ENCODE measurements around the gene DOK6. TPM values are rescaled to one million over a fixed set of nuclear protein-coding genes. Genes with fewer than 3 reads are reported as not detected.
"Not testable (repeated sequence)": the region's sequence is repeated elsewhere in the genome, so short reads cannot be mapped to it uniquely, and the experiment has no call there.

The DOK6 gene
- total RNA-seq, 1 experiment from 2014 or later, result 0.45 TPM

DNA sequence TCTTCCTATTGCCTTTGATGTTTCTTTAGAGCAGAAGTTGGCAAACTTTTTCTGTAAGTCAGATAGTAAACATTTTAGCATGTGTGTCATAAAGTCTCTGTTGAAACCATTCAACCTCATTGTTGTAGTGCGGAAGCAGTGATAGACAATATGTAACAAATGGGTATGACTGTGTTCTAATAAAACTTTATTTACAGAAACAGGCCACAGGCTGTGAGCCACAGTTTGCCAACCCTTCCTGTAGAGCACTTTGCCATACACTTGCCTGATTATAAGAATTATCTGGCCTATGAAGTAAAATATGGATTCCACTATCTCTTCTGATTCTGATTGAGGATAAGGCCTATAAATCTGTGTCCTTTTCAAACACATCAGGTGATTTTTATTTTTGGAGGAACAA, 237.4 kb downstream of the DOK6 start:
- Histone ChIP-seq H3K36me3 (replicated peaks; ENCODE audit: control insufficient read depth, insufficient read depth, low read length) (no peaks in the 10 kb centered on the region), H3K4me3 (ENCODE audit: insufficient read depth, low read depth, low read length) (no peak overlapping the region), H3K27me3 (ENCODE audit: control insufficient read depth, insufficient read depth, low read length) (no peaks in the 10 kb centered on the region)
- DNase-seq, result no peak

GRCh38 chr18:69647702-69648101, 247.0 kb downstream of the DOK6 start:
- Histone ChIP-seq H3K27me3 (ENCODE audit: control insufficient read depth, insufficient read depth, low read length) (no peaks in the 10 kb centered on the region), H3K4me3 (ENCODE audit: insufficient read depth, low read depth, low read length) (no peak overlapping the region), H3K36me3 (replicated peaks; ENCODE audit: control insufficient read depth, insufficient read depth, low read length) (no peaks in the 10 kb centered on the region)
- no peak for DNase-seq

DNA sequence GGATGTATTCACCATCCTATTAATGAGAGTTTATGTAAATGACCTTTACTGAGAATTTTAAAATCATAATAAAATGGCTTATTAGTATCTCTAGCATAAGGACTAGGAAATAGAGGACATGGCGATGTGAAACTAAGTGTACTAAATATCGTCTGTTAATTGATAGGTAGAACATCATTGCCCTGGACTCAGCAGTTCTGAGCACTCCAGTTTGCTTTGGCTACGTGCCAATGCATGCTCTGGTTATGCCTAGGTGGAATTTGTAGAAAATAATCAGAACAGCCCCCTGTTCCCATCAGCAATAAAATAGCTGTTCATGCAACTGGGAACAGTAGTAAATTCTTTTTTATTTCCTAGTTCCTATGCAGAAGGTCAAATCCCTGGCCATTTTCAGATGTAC, 247.8 kb downstream of the DOK6 start:
- Histone ChIP-seq H3K36me3 (replicated peaks; ENCODE audit: control insufficient read depth, insufficient read depth, low read length) (no peaks in the 10 kb centered on the region), H3K27me3 (ENCODE audit: control insufficient read depth, insufficient read depth, low read length) (no peaks in the 10 kb centered on the region), H3K4me3 (ENCODE audit: insufficient read depth, low read depth, low read length) (no peak overlapping the region)
- no peak for DNase-seq

GRCh38 chr18:69649684-69650083, 249.0 kb downstream of the DOK6 start:
- Histone ChIP-seq H3K27me3 (ENCODE audit: control insufficient read depth, insufficient read depth, low read length) (no peaks in the 10 kb centered on the region), H3K36me3 (replicated peaks; ENCODE audit: control insufficient read depth, insufficient read depth, low read length) (no peaks in the 10 kb centered on the region), H3K4me3 (ENCODE audit: insufficient read depth, low read depth, low read length) (no peak overlapping the region)
- no peak for DNase-seq

DNA sequence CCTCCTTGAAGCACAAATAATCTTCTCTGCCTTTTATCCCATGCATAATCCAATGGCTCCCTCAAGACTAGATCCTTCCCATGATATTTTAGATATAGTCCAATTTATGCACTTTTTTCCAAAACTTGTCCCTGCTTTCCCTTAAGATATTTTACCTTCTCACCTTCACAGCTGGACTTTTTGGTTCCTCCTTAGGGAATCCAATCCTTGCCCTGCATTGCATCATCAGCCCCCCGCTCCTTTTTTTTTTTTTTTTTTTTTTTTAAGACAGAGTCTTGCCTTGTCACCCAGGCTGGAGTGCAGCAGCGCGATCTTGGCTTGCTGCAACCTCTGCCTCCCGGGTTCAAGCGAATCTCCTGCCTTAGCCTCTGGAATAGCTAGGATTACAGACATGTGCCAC, 250.6 kb downstream of the DOK6 start:
- H3K36me3 ChIP-seq (replicated peaks; ENCODE audit: control insufficient read depth, insufficient read depth, low read length), result no peaks in the 10 kb centered on the region
- no peaks in the 10 kb centered on the region for H3K27me3 ChIP-seq (ENCODE audit: control insufficient read depth, insufficient read depth, low read length)
- no peak overlapping the region for H3K4me3 ChIP-seq (ENCODE audit: insufficient read depth, low read depth, low read length)
- no peak for DNase-seq

DNA sequence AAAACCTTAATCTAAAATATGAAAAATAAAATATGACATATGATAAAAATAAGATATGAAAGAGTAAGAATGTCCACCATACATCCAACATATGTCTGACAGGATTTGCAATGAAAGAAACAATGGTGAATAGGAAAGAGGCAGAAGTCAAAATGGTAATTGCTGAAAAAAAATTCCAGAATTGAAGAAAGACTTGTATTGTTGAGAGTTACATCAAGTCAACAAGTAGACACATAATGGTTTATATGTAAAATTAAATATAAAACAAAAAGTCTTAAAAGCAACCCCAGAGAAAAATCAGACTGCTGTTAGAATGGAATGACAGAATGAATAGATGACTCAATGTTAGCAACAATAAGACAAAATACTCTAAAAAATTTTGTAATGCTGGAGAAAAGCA, 255.1 kb downstream of the DOK6 start:
- Histone ChIP-seq H3K27me3 (ENCODE audit: control insufficient read depth, insufficient read depth, low read length) (no peaks in the 10 kb centered on the region), H3K4me3 (ENCODE audit: insufficient read depth, low read depth, low read length) (no peak overlapping the region), H3K36me3 (replicated peaks; ENCODE audit: control insufficient read depth, insufficient read depth, low read length) (no peaks in the 10 kb centered on the region)
- DNase-seq, result no peak

GRCh38 chr18:69658103-69658502, 257.4 kb downstream of the DOK6 start:
- no peak overlapping the region for H3K4me3 ChIP-seq (ENCODE audit: insufficient read depth, low read depth, low read length)
- no peaks in the 10 kb centered on the region for H3K36me3 ChIP-seq (replicated peaks; ENCODE audit: control insufficient read depth, insufficient read depth, low read length)
- H3K27me3 ChIP-seq (ENCODE audit: control insufficient read depth, insufficient read depth, low read length), result no peaks in the 10 kb centered on the region
- no peak for DNase-seq

DNA sequence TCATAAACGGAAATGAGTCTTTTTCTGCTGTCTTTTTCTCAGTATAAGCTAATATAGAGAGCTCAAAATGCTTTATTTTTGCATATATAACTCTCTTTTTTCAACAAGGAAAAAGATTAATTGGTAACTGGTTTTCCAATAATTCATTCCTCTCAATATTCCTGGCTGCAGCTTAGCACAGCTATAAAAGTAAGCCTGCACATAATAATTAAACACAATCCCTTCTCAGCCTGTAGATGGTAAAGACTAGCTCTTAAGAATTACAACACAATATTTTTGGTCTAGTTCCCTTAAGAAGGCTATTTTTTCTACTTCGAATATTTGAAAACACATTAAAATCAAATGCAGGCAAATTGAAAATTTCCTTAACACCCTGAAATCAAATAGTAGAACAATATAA, 258.0 kb downstream of the DOK6 start:
- no peak for DNase-seq
- no peaks in the 10 kb centered on the region for H3K27me3 ChIP-seq (ENCODE audit: control insufficient read depth, insufficient read depth, low read length)
- H3K4me3 ChIP-seq (ENCODE audit: insufficient read depth, low read depth, low read length), result no peak overlapping the region
- no peaks in the 10 kb centered on the region for H3K36me3 ChIP-seq (replicated peaks; ENCODE audit: control insufficient read depth, insufficient read depth, low read length)

- H3K4me3 ChIP-seq (ENCODE audit: insufficient read depth, low read depth, low read length), result no peak overlapping the region
- no peak for DNase-seq
- no peaks in the 10 kb centered on the region for H3K36me3 ChIP-seq (replicated peaks; ENCODE audit: control insufficient read depth, insufficient read depth, low read length)
- H3K27me3 ChIP-seq (ENCODE audit: control insufficient read depth, insufficient read depth, low read length), result no peaks in the 10 kb centered on the region
Measured at GRCh38 chr18:69659142-69659651, 258.5 kb downstream of the DOK6 start.

GRCh38 chr18:69662090-69662489, 261.4 kb downstream of the DOK6 start:
- not testable (repeated sequence) for DNase-seq; H3K27me3 ChIP-seq (ENCODE audit: control insufficient read depth, insufficient read depth, low read length); H3K36me3 ChIP-seq (replicated peaks; ENCODE audit: control insufficient read depth, insufficient read depth, low read length); H3K4me3 ChIP-seq (ENCODE audit: insufficient read depth, low read depth, low read length)

- H3K36me3 ChIP-seq (replicated peaks; ENCODE audit: control insufficient read depth, insufficient read depth, low read length), result no peaks in the 10 kb centered on the region
- H3K4me3 ChIP-seq (ENCODE audit: insufficient read depth, low read depth, low read length), result no peak overlapping the region
- no peak for DNase-seq
- no peaks in the 10 kb centered on the region for H3K27me3 ChIP-seq (ENCODE audit: control insufficient read depth, insufficient read depth, low read length)
Measured at GRCh38 chr18:69664399-69664798, 263.7 kb downstream of the DOK6 start.

DNA sequence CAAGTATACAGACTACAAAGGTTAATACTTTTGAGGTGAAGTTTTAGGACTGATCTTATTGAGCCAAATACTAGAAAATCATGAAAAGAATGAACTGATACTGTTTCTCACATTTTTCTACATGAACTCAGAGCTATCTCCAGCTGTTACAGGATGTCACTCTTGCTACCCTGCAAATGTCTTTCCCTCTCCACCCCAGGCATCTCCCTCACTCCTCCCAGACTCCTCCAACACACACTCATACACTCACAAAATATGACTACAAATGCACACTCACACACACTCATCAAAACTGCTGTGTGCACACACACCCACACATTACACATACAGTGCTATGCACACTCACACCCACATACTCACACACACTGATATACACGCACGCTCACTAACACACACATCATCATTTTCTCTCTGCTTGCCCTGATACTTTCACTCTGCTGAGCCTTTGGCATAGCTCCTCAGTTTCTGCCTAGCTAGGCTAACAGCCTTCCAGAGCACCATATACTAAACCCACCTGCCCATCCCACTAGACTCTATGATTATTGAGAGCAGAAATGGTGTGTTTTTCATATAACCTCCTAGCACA, 273.7 kb downstream of the DOK6 start:
- Histone ChIP-seq H3K4me3 (ENCODE audit: insufficient read depth, low read depth, low read length) (no peak overlapping the region), H3K36me3 (replicated peaks; ENCODE audit: control insufficient read depth, insufficient read depth, low read length) (no peaks in the 10 kb centered on the region), H3K27me3 (ENCODE audit: control insufficient read depth, insufficient read depth, low read length) (no peaks in the 10 kb centered on the region)
- DNase-seq, result no peak

GRCh38 chr18:69674966-69675365, 274.3 kb downstream of the DOK6 start:
- no peak for DNase-seq
- Histone ChIP-seq H3K27me3 (ENCODE audit: control insufficient read depth, insufficient read depth, low read length) (no peaks in the 10 kb centered on the region), H3K4me3 (ENCODE audit: insufficient read depth, low read depth, low read length) (no peak overlapping the region), H3K36me3 (replicated peaks; ENCODE audit: control insufficient read depth, insufficient read depth, low read length) (no peaks in the 10 kb centered on the region)

- Histone ChIP-seq H3K27me3 (ENCODE audit: control insufficient read depth, insufficient read depth, low read length) (no peaks in the 10 kb centered on the region), H3K4me3 (ENCODE audit: insufficient read depth, low read depth, low read length) (no peak overlapping the region), H3K36me3 (replicated peaks; ENCODE audit: control insufficient read depth, insufficient read depth, low read length) (no peaks in the 10 kb centered on the region)
- DNase-seq, result no peak
Measured at GRCh38 chr18:69677595-69677994, 276.9 kb downstream of the DOK6 start.

- DNase-seq, result no peak
Measured at GRCh38 chr18:69680123-69680522, 279.4 kb downstream of the DOK6 start.

GRCh38 chr18:69683176-69683575, 282.5 kb downstream of the DOK6 start:
- H3K27me3 ChIP-seq (ENCODE audit: control insufficient read depth, insufficient read depth, low read length), result no peaks in the 10 kb centered on the region
- H3K36me3 ChIP-seq (replicated peaks; ENCODE audit: control insufficient read depth, insufficient read depth, low read length), result no peaks in the 10 kb centered on the region
- DNase-seq, result no peak
- no peak overlapping the region for H3K4me3 ChIP-seq (ENCODE audit: insufficient read depth, low read depth, low read length)

More at GRCh38 chr18:69680123-69680522, 279.4 kb downstream of the DOK6 start:
- Histone ChIP-seq H3K27me3 (ENCODE audit: control insufficient read depth, insufficient read depth, low read length) (no peaks in the 10 kb centered on the region), H3K4me3 (ENCODE audit: insufficient read depth, low read depth, low read length) (no peak overlapping the region), H3K36me3 (replicated peaks; ENCODE audit: control insufficient read depth, insufficient read depth, low read length) (no peaks in the 10 kb centered on the region)
